SK-N-SH (cell line): ENCODE data around the gene WDR91. TPM values are rescaled to one million over a fixed set of nuclear protein-coding genes. Genes with fewer than 3 reads are reported as not detected.

Experiments
- CTCF ChIA-PET: fragments of 300-600, 350-600 bp; formaldehyde crosslinking; extraction: SDS; loops from one replicate; lab custom pipeline; 2021; lab: Yijun Ruan, JAX
- POLR2A ChIA-PET: fragments of 350-600 bp; sonication (Branson Sonifier 250); formaldehyde crosslinking; extraction: SDS; loops from one replicate; lab custom pipeline; 2020; ENCODE audit warnings: antibody characterized with exemption, inconsistent platforms; lab: Yijun Ruan, JAX
- DNase-seq: peaks from one replicate; pipeline ENCODE4 v3.0.0; 2012
- H2AFZ ChIP-seq: fragments of 200-600 bp; sonication (generic); 2 replicates; pipeline ENCODE4 v1.8.1; 2016; ENCODE audit warnings: antibody characterized with exemption, mild to moderate bottlenecking, low read depth
- H3F3A ChIP-seq: fragments of 200-600 bp; sonication (generic); replicated peaks from 2 replicates; pipeline ENCODE3; 2016; ENCODE audit warnings: antibody characterized with exemption, mild to moderate bottlenecking; ENCODE audit not compliant: insufficient read depth
- H3K27ac ChIP-seq, 2 experiments: fragments of 200-500 bp in 1 of 2; fragments of 200-600 bp in 1 of 2; sonication (Bioruptor generic) in 1 of 2; sonication (generic), shearing (Covaris generic) in 1 of 2; 2 replicates each; pipeline versions ENCODE4 v1.5.1 to v1.6.1; 2014 to 2016; ENCODE audit warnings: low read depth in 2 of 2, inconsistent platforms in 1 of 2, low read length in 1 of 2, mild to moderate bottlenecking in 1 of 2, mixed read lengths in 1 of 2
- H3K27me3 ChIP-seq: fragments of 200-600 bp; sonication (generic), shearing (Covaris generic); 2 replicates; pipeline ENCODE4 v1.6.1; 2016; ENCODE audit warnings: mixed run types; ENCODE audit not compliant: insufficient read depth
- H3K36me3 ChIP-seq, 2 experiments: fragments of 200-500 bp in 1 of 2; fragments of 200-600 bp in 1 of 2; sonication (Bioruptor generic) in 1 of 2; sonication (generic) in 1 of 2; replicated peaks in 1 of 2; 2 replicates each; pipeline versions ENCODE3 to v1.5.1; 2014 to 2016; ENCODE audit warnings: low read length in 1 of 2, mild to moderate bottlenecking in 1 of 2; ENCODE audit not compliant: insufficient read depth in 2 of 2, control insufficient read depth in 1 of 2
- H3K4me1 ChIP-seq, 2 experiments: fragments of 200-500 bp in 1 of 2; fragments of 200-600 bp in 1 of 2; sonication (Bioruptor generic) in 1 of 2; sonication (generic), shearing (Covaris generic) in 1 of 2; 2 replicates each; pipeline versions ENCODE4 v1.5.1 to v1.6.1; 2014 to 2016; ENCODE audit warnings: low read depth in 1 of 2, low read length in 1 of 2, mixed run types in 1 of 2; ENCODE audit not compliant: insufficient read depth in 2 of 2, control insufficient read depth in 1 of 2
- H3K4me2 ChIP-seq: fragments of 200-600 bp; sonication (generic), shearing (Covaris generic); 2 replicates; pipeline ENCODE4 v1.6.1; 2017; ENCODE audit warnings: mixed run types
- H3K4me3 ChIP-seq, 2 experiments: fragments of 200-500 bp in 1 of 2; fragments of 200-600 bp in 1 of 2; sonication (Bioruptor generic) in 1 of 2; sonication (generic), shearing (Covaris generic) in 1 of 2; 2 replicates each; pipeline versions ENCODE4 v1.5.1 to v1.8.1; 2014 to 2016; ENCODE audit warnings: low read depth in 2 of 2, inconsistent platforms in 1 of 2, low read length in 1 of 2, mild to moderate bottlenecking in 1 of 2, mixed read lengths in 1 of 2, moderate library complexity in 1 of 2
- H3K79me2 ChIP-seq: fragments of 200-600 bp; sonication (generic); 2 replicates; pipeline ENCODE4 v1.8.1; 2017; ENCODE audit warnings: mild to moderate bottlenecking; ENCODE audit not compliant: insufficient read depth
- H3K9ac ChIP-seq: fragments of 200-600 bp; sonication (generic); 2 replicates; pipeline ENCODE4 v1.6.1; 2017; ENCODE audit warnings: mixed run types
- H3K9me2 ChIP-seq: fragments of 200-600 bp; sonication (generic); 2 replicates; pipeline ENCODE4 v1.6.1; 2017; ENCODE audit warnings: mixed run types
- H3K9me3 ChIP-seq: fragments of 200-600 bp; sonication (generic); 2 replicates; pipeline ENCODE4 v1.6.1; 2017; ENCODE audit warnings: mixed run types, mild to moderate bottlenecking, moderate library complexity
- H4K20me1 ChIP-seq: fragments of 200-600 bp; sonication (generic); 2 replicates; pipeline ENCODE4 v1.6.1; 2017; ENCODE audit warnings: mild to moderate bottlenecking, mixed run types; ENCODE audit not compliant: insufficient read depth
- CHD2 ChIP-seq: fragments of 150-350 bp; IDR thresholded peaks from 2 replicates; pipeline ENCODE4 v1.6.1; 2018; ENCODE audit warnings: low read length; ENCODE audit not compliant: partially characterized antibody
- ELF1 ChIP-seq: IDR thresholded peaks from 2 replicates; pipeline ENCODE4 v1.4.0; 2012
- EP300 ChIP-seq, 2 experiments: IDR thresholded peaks; 2 replicates each; pipeline versions ENCODE4 v1.4.0 to v1.6.1; 2012; ENCODE audit warnings: borderline replicate concordance in 1 of 2, low read depth in 1 of 2, low read length in 1 of 2
- EZH2phosphoT487 ChIP-seq: fragments of 200-600 bp; sonication (generic); IDR thresholded peaks from 2 replicates; pipeline ENCODE4 v1.6.1; 2017; ENCODE audit warnings: low read depth, mixed run types, mild to moderate bottlenecking, antibody characterized with exemption, moderate library complexity, borderline replicate concordance
- GATA2 ChIP-seq: sonication (generic); formaldehyde crosslinking; IDR thresholded peaks from 2 replicates; pipeline ENCODE4 v1.5.0; 2020; ENCODE audit warnings: mild to moderate bottlenecking, missing genetic modification reagents
- MEF2A ChIP-seq: IDR thresholded peaks from 2 replicates; pipeline ENCODE4 v1.4.0; 2012; ENCODE audit warnings: low read depth, borderline replicate concordance
- PBX3 ChIP-seq: IDR thresholded peaks from 2 replicates; pipeline ENCODE4; 2012
- POLR2AphosphoS5 ChIP-seq: IDR thresholded peaks from 2 replicates; pipeline ENCODE4 v1.6.1; 2012; ENCODE audit warnings: low read depth, low read length
- RCOR1 ChIP-seq: fragments of 150-350 bp; IDR thresholded peaks from 2 replicates; pipeline ENCODE4 v1.6.1; 2017; ENCODE audit warnings: antibody characterized with exemption, low read length
- REST ChIP-seq: IDR thresholded peaks from 2 replicates; pipeline ENCODE4 v1.6.1; 2012; ENCODE audit warnings: mild to moderate bottlenecking, low read depth, low read length, moderate library complexity
- RXRA ChIP-seq: IDR thresholded peaks from 2 replicates; pipeline ENCODE4 v1.4.0; 2012; ENCODE audit warnings: low read depth, mild to moderate bottlenecking, borderline replicate concordance
- TEAD4 ChIP-seq: IDR thresholded peaks from 2 replicates; pipeline ENCODE4 v1.4.0; 2012; ENCODE audit warnings: mild to moderate bottlenecking, borderline replicate concordance; ENCODE audit not compliant: insufficient read depth
- WGBS: methylation state at CpG from one replicate; pipeline ENCODE4 v1.1.6; 2017; ENCODE audit warnings: low lambda C conversion rate; 5-methylcytosine and 5-hydroxymethylcytosine counted together
- polyA plus RNA-seq, 3 experiments: library from polyadenylated mRNA; depleted of rRNA; stranded (reverse); fragments of >200 nt; gene quantifications; 2 replicates each; pipeline ENCODE4 v1.2.3, GENCODE V29; 2012

The WDR91 gene
- polyA plus RNA-seq, 1 of the 3 experiments (the other 2 are of a cell fraction), result 8.4 TPM

- Histone ChIP-seq H3K79me2 (no peaks in the 10 kb centered on the region), H3K27ac (no peak overlapping the region), H4K20me1 (no peaks in the 10 kb centered on the region), H3K9me2 (no peaks in the 10 kb centered on the region), H3K4me2 (no peak overlapping the region), H3F3A (peaks cover 23% of the 10 kb centered on the region), H3K9ac (no peak overlapping the region), H3K27me3 (no peaks in the 10 kb centered on the region), H3K4me1 (peaks cover 21 to 24% of the 10 kb centered on the region in 2 experiments; a peak in 3 of 4 replicates), H2AFZ (no peak overlapping the region), H3K9me3 (no peaks in the 10 kb centered on the region), H3K36me3 (no peaks in the 10 kb centered on the region), H3K4me3 (no peak overlapping the region)
- CTCF ChIA-PET, result interaction anchor here (0.7 to 2.1 kb wide), 5 partner anchors 16 to 78 kb away, joined by 3 to 6 read pairs (median 4); no protein-coding TSS in a partner anchor
- TF ChIP-seq GATA2 (CRISPR knock-in tag) (no peak), EP300 (IDR thresholded peaks at IDR 0.05; ENCODE audit: borderline replicate concordance in 1 of 2, low read depth in 1 of 2, low read length in 1 of 2) (no peak), TEAD4 (no peak), MEF2A (no peak), ELF1 (no peak), POLR2AphosphoS5 (no peak), RCOR1 (no peak), RXRA (no peak), PBX3 (no peak), REST (no peak), EZH2phosphoT487 (no peak), CHD2 (no peak)
- 52% methylated on average over 4 of the region's 4 CpGs for WGBS
- DNase-seq, result no peak
- POLR2A ChIA-PET, result no interaction called here
Observed at GRCh38 chr7:135257790-135258189, 46.5 kb upstream of the WDR91 start.
